ENCODE data around the gene CTNNAL1.

The CTNNAL1 gene

GRCh38 chr9:109027176-109027575 is 13.9 kb upstream of the CTNNAL1 start:
- DNase-seq (ENCODE audit: low read depth in 1 of 2, low spot score in 1 of 2), result no peak

- no peak for DNase-seq (ENCODE audit: low read depth in 1 of 2, low spot score in 1 of 2)
Observed at GRCh38 chr9:109026306-109026705, 13.0 kb upstream of the CTNNAL1 start.

DNA sequence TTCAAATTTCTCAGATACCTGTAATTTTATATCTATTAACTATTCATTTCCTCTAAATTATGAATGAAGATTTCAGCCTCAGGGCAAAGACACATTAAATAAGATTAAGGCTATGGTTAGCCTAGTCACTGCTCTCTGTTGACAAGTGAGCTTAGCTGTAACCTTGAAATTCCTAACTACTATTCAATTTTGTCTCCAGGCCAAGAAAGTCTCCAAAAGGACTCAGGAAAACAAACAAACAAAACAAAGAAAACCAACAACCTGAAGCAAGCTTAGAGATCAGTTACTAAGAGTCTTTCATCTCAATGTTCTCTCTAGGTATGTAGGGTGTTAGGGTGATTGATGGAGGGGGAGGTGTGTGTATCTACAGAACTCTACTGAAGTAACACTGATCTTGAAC is 9.6 kb upstream of the CTNNAL1 start:
- DNase-seq (ENCODE audit: low read depth in 1 of 2, low spot score in 1 of 2), result no peak

- DNase-seq (ENCODE audit: low read depth in 1 of 2, low spot score in 1 of 2), result no peak
Observed at GRCh38 chr9:109020581-109021511, 7.5 kb upstream of the CTNNAL1 start.

DNA sequence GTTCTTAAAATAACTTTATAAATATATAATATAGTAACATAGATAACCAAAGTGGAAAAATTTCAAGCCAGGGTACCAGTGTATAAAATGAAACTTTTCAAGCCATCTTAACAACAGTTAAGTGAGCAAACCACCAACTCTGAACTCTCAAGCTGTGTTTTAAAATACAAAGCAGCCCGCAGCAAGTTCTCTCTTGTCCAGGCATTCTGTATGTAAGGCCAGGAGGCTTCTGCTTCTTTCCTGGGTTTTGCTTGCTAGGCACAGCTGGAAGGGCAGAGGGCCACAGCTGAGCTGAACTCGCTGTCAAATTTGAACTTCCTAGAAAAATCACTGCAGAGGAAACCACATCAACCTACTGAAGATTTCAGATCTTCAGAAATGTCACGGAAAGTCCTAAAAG is 6.8 kb upstream of the CTNNAL1 start:
- no peak for DNase-seq (ENCODE audit: low read depth in 1 of 2, low spot score in 1 of 2)

DNA sequence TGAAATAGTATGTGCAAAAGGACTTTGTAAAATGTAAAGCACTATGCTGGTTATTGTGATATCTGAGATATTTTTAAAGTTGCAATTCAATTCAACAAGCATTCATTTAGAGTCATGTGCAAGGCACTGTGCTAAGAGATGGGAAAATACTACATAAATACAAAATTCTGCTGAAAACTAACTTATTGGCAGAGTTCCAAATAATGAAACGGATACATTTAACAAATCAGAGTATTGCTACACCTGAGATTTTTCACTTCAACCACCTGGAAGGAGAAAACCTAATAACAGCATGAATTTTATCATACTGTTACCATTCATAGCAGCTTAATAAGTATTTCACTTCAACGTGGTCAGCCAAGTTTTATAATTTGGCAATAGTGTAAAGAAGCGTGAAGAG is 6.1 kb upstream of the CTNNAL1 start:
- DNase-seq (ENCODE audit: low read depth in 1 of 2, low spot score in 1 of 2), result no peak

GRCh38 chr9:109017493-109017892 is 4.2 kb upstream of the CTNNAL1 start:
- no peak for DNase-seq (ENCODE audit: low read depth in 1 of 2, low spot score in 1 of 2)

DNA sequence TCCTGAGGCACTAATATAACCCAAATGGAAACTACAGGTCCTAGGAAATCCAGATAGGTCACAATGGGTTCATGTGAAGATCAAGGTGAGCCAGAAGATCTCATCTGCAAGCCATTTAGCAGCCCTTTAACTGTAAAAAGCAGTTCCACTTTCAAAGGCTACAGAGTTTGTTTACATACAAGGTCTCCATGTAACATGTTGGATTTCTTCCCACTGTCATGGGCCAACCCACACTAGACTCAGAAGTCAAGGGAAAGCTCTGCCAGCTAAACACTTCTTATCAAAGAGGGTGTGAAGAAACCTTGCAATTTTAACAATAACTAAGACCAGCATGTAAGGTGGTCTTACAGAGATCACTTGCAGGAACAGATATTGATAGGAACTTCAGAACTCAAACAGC is 3.8 kb upstream of the CTNNAL1 start:
- no peak for DNase-seq (ENCODE audit: low read depth in 1 of 2, low spot score in 1 of 2)

GRCh38 chr9:109016132-109016531 is 2.8 kb upstream of the CTNNAL1 start:
- DNase-seq (ENCODE audit: low read depth in 1 of 2, low spot score in 1 of 2), result no peak

GRCh38 chr9:109014608-109015280 is 1.4 kb upstream of the CTNNAL1 start:
- no peak for DNase-seq (ENCODE audit: low read depth in 1 of 2, low spot score in 1 of 2)

DNA sequence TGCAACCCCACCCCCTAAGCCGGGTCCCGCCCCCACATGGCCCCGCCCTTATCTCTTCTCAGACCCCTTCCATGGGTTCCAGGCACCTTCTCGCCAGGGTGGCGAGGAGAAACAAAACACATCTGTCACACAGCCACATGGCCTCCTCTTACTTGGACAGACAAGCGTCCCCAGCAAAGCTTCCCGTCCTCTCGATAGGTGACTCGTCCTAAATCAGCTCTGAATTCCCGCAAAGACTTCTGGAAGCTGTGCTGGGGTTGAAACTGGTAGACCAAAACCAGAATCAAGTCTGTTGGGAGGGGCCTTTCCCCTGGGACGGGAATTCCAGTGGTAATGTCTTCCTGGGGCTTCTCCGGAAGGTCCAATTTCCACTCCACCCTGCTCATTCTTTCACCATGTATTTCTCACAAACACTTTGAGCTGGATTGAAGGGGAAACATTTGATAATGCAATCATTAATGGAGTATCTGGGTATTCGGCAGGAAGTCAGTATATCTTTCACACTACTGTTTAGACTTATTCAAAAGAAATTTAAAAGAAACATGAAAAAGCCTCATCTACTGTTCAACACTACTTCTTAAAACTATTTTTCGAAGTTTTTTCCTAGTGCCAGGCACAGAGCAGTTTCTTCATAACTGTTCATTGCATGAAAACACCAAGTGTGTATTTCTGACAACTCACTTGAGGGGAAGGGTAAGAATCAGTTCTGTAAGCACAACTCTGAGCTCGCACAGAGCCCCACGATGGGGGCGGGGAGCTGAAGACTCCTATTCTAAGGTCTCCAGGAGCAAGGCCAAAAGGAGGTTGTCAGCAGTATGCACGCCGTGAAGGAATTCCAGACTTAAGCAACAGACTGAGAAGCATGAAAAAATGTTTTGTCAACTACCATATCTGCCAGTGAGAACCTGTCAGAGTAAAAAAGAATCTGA is 644 bp upstream of the CTNNAL1 start:
- no peak for DNase-seq (ENCODE audit: low read depth in 1 of 2, low spot score in 1 of 2)

- peak in 1 of 2 donors; percentile 15 for DNase-seq (ENCODE audit: low read depth in 1 of 2, low spot score in 1 of 2)
Observed at GRCh38 chr9:109012009-109012875, 1.1 kb downstream of the CTNNAL1 start.

DNA sequence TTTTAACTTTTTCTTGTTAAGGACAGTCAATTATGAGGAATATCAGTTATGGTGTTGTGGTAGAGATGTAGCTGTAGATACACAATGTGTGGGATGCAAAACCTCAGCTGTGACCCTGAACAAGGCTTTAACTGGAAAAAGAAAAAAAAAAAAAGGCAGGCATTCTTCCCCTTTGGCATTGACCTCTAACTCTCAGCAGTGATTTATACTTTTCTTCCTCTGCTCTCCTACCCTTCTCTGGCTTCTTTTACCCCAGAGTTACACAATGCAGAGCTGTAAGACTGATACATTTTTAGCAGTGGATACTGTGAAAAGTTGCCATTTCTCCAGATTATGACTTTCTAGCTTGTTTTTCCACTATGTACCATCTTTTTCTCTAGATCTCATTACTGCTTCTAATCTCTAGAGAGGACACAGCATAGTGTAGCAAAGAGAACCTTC is 2.0 kb downstream of the CTNNAL1 start:
- no peak for DNase-seq (ENCODE audit: low read depth in 1 of 2, low spot score in 1 of 2)

- DNase-seq (ENCODE audit: low read depth in 1 of 2, low spot score in 1 of 2), result peak in 1 of 2 donors; percentile 31
Observed at GRCh38 chr9:109010746-109011145, 2.6 kb downstream of the CTNNAL1 start.

DNA sequence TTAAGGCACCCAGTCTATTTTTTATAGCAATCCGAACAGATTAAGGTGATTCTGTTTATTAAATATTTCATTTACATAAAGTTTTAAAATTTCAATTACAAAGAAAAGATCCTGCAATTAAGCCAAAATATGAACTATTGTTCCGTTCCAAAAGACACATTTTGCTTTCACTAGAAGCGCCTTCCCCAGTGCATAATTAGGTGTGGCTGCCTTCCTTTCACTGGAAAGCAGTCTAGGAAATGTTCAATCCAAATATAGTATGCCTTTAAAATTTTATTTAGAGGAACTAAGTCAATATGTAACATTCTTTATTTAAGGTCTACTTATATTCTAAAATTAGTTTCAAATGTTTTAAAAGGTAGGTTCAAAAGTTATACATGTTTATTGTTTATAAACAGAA is 7.6 kb downstream of the CTNNAL1 start:
- no peak for DNase-seq (ENCODE audit: low read depth in 1 of 2, low spot score in 1 of 2)

DNA sequence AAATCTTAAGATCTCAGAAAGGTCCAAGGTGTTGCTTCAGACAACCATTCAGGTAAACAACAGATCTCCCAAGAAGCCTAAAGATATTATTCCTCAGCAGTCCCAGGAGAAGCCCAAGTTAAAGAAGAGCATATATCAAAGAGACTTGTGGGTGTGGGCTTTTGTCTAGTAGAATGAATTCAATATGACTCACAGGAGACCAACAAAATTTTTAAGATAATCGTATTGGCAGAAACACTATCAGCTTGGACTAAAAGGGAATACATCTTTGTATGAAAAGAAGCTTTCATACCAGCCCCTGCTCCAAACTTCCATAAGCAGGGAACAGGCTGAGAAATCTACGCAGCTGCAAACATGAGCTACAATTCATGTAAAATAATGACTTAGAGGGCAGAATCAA is 10.2 kb downstream of the CTNNAL1 start:
- DNase-seq (ENCODE audit: low read depth in 1 of 2, low spot score in 1 of 2), result no peak

DNA sequence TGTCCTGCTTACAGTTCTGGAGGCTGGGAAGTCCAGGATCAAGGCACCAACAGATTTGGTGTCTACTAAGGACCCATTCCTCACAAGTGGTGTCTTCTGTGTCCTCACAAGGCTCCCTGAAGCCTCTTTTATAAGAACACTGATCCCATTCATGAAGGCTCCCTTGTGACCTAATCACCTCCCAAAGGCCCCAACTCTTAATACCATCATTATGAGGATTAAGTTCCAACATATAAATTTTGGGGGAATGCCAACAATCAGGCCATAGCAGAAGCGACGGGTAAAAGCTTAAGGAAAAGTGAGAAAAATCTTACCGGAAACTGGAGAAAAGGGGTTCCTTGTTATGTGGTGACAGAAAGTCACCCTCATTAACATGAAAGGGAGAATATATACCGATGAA is 11.2 kb downstream of the CTNNAL1 start:
- no peak for DNase-seq (ENCODE audit: low read depth in 1 of 2, low spot score in 1 of 2)

DNA sequence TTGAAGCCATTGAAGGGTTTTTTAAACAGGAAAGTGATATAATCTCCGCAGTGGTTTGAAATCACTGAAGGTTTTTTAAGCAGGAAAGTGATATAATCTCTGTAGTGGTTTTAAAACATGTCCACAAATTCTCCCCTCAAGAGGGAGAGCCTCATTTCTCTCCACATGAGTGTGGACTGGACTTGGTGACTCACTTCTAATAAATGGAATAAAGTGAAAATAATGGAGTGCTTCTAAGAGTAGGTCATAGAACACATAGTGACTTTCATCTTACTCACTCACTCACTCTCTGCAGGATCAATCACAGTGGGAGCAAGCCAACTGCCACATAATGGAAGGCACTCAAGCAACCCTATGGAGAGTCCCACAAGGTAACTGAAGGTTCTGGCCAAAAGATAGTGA is 12.0 kb downstream of the CTNNAL1 start:
- DNase-seq (ENCODE audit: low read depth in 1 of 2, low spot score in 1 of 2), result no peak

DNA sequence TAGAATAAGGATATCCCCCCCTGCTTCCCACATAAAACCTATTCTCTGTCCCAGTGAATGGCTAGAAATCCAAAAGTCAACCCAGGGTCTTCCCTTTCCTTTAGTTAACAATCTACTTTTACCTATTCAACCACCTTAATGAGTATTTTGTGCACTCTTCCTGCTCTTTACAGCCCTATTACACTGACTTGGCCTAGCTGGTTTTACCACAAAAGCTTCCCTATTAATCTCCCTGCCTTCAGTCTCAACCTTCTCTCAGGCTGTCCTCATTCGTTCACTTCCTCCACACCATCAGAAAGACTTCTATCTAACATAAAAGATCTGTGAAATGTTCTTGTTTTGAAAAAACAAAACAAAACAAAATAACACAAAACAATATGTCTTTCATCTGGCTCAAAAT is 16.2 kb downstream of the CTNNAL1 start:
- DNase-seq (ENCODE audit: low read depth in 1 of 2, low spot score in 1 of 2), result no peak

- DNase-seq (ENCODE audit: low read depth in 1 of 2, low spot score in 1 of 2), result no peak
Observed at GRCh38 chr9:108996643-108997042, 16.7 kb downstream of the CTNNAL1 start.

Measured in activated T-helper 1 cell treated with anti-CD3 and anti-CD28 coated beads, Interleukin-2, amount 50 U/mL, for 16 hours (primary cell).